AG04449 (cell line): ENCODE results near the gene UBE2B.
"Not testable (repeated sequence)": the region's sequence is repeated elsewhere in the genome, so short reads cannot be mapped to it uniquely, and the experiment has no call there.

Experiments
- CTCF ChIA-PET: fragments of 350-600 bp; formaldehyde crosslinking; extraction: SDS; loops from one replicate; lab custom pipeline; 2021; ENCODE audit warnings: antibody characterized with exemption; lab: Yijun Ruan, JAX
- POLR2A ChIA-PET: fragments of 400-600, 350-600 bp; formaldehyde crosslinking; extraction: SDS; loops from one replicate; lab custom pipeline; 2020; ENCODE audit warnings: antibody characterized with exemption, inconsistent platforms; lab: Yijun Ruan, JAX
- DNase-seq: peaks from one replicate; pipeline ENCODE4 v3.0.0-alpha.2; 2010; ENCODE audit warnings: low read depth, low spot score
- H3K4me3 ChIP-seq: 2 replicates; pipeline ENCODE4 v1.5.1; 2011; ENCODE audit warnings: low read depth, mild to moderate bottlenecking, control low read depth, low read length
- TF ChIP-seq, protein P1 (sequence below): IDR thresholded peaks from one replicate; pipeline ENCODE4 v1.5.1; 2011; ENCODE audit warnings: mild to moderate bottlenecking, moderate library complexity, low read length, control low read depth, inconsistent platforms; ENCODE audit not compliant: insufficient read depth; ENCODE audit errors: missing control alignments

UBE2B gene

DNA sequence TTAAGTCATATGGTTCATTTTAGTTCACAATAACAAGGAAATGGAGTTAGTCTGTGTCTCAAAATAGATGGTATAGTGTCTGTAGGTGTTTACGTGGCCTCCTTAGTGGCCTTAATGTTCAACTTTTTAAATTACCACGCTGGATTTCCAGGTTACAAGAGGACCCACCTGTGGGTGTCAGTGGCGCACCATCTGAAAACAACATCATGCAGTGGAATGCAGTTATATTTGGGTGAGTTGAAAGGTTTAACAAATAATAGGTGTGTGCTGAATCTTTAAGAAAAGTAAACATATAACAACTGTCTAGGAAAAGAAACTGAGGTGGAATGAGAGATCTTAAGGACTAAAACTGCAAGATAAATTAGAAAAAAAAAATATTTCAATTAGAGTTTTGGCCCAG lies 2.9 kb downstream of the UBE2B start:
- no peak for DNase-seq
- ChIA-PET CTCF (no interaction called here), POLR2A (no interaction called here)
- TF ChIP-seq, protein P1, sequence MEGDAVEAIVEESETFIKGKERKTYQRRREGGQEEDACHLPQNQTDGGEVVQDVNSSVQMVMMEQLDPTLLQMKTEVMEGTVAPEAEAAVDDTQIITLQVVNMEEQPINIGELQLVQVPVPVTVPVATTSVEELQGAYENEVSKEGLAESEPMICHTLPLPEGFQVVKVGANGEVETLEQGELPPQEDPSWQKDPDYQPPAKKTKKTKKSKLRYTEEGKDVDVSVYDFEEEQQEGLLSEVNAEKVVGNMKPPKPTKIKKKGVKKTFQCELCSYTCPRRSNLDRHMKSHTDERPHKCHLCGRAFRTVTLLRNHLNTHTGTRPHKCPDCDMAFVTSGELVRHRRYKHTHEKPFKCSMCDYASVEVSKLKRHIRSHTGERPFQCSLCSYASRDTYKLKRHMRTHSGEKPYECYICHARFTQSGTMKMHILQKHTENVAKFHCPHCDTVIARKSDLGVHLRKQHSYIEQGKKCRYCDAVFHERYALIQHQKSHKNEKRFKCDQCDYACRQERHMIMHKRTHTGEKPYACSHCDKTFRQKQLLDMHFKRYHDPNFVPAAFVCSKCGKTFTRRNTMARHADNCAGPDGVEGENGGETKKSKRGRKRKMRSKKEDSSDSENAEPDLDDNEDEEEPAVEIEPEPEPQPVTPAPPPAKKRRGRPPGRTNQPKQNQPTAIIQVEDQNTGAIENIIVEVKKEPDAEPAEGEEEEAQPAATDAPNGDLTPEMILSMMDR = no peak
- H3K4me3 ChIP-seq = no peak overlapping the region

DNA sequence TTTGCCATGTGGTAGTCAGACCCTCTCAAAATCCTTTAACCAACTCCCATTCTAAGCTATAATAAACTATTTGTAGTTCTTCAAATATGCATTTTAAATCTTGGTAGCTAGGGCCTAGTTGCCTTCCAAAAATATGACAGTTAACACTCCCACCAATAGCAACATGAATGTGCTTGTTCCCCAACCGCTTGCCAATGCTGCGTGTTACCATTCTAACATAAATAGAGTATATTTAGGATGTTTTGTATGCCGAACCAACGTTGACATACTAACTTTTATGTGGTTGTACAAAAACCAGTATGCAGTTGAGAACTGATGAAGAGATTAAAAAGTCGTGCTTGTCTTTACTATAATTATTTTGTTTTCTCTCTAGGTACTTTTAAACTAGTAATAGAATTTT lies 9.0 kb downstream of the UBE2B start:
- CTCF ChIA-PET = interaction anchor here (2.3 kb wide), 1 partner anchor 198 kb away, joined by 7 read pairs; no protein-coding TSS in a partner anchor
- H3K4me3 ChIP-seq = no peak overlapping the region
- no peak for DNase-seq
- TF ChIP-seq, protein P1 = no peak
- POLR2A ChIA-PET = no interaction called here

GRCh38 chr5:134382204-134382603 lies 10.8 kb downstream of the UBE2B start:
- H3K4me3 ChIP-seq, POLR2A ChIA-PET, DNase-seq: not testable (repeated sequence)
- CTCF ChIA-PET = interaction anchor here (1.2 to 2.7 kb wide), 5 partner anchors 9 to 205 kb away, joined by 5 to 10 read pairs (median 7); partner anchors contain the start of genes CDKN2AIPNL and UBE2B

DNA sequence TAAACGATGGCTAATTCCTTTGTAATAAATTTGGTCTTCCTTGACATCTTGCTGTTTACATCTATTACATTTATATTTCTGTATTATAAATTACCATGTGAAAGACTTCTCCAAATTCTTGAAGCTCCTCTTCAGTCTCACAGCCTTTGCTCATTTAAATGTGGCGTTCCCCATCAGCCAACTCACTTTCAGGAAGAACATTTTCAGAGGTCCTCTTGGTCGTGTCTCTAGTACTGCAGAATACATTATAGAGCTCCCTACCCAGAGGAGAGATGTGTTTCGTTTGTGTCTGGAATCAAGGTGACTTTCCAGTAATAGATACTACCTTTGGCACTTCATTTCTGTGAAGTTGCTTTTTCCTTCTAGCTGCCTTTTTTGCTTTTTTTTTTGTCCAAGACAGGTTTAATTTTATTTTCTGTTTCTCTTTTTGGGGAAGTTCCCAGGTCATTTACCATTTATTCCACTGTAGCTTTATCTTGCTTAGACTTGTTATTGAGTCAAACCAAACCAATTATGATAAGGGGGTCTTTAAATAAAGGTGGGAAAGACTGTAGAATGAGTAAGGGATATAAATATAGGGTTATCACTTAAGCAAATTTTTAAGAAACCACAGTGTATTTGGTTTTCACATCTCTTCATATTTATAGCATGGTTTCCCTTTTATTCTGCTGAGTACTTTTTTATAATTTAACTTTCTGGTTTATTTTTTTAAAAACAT lies 12.8 kb downstream of the UBE2B start:
- no peak overlapping the region for H3K4me3 ChIP-seq
- TF ChIP-seq, protein P1 = no peak
- POLR2A ChIA-PET = no interaction called here
- DNase-seq = no peak
- CTCF ChIA-PET = interaction anchor here (1.2 to 2.7 kb wide), 3 partner anchors 12 to 194 kb away, joined by 7 to 10 read pairs (median 10); partner anchors contain the start of gene UBE2B

DNA sequence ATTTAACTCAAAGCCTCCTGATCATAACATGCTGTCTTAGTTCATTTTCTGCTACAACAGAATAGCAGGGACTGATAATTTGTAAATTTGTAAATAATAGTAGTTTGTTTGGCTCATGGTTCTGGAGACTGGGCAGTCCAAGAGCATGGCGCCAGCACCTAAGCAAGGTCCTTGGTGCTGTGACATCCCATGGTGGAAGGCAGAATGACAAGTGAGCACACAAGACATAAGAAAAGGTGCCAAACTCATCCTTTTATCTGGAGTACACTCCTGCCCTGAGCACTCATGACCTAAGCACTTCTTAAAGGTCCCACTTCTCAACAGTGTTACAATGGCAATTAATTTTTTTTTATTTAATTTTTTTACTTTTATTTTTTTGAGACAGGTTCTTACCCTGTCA lies 16.1 kb downstream of the UBE2B start:
- CTCF ChIA-PET = interaction anchor here (1.1 to 1.4 kb wide), 3 partner anchors 24 to 191 kb away, joined by 3 to 5 read pairs (median 3); partner anchors contain the start of gene CDKN2AIPNL
- TF ChIP-seq, protein P1 = no peak

GRCh38 chr5:134392301-134392700 lies 20.9 kb downstream of the UBE2B start:
- ChIA-PET CTCF (interaction anchor here (1.0 to 6.7 kb wide), 7 partner anchors 14 to 208 kb away, joined by 3 to 23 read pairs (median 5); no protein-coding TSS in a partner anchor), POLR2A (no interaction called here)
- no peak overlapping the region for H3K4me3 ChIP-seq
- TF ChIP-seq, protein P1 = no peak
- DNase-seq = peak; percentile 24

More for the DNA sequence above, 16.1 kb downstream of the UBE2B start:
- POLR2A ChIA-PET = no interaction called here
- DNase-seq = no peak
- H3K4me3 ChIP-seq = no peak overlapping the region

- DNase-seq = no peak
- TF ChIP-seq, protein P1 = no peak
- ChIA-PET CTCF (interaction anchor here (1.0 to 8.3 kb wide), 4 partner anchors 17 to 193 kb away, joined by 3 to 50 read pairs (median 18); partner anchors contain the start of gene CDKN2AIPNL), POLR2A (no interaction called here)
- H3K4me3 ChIP-seq = no peak overlapping the region
Measured at GRCh38 chr5:134394932-134395331, 23.6 kb downstream of the UBE2B start.
